ENCODE results near the gene DUSP19. TPM values are rescaled to one million over a fixed set of nuclear protein-coding genes. Genes with fewer than 3 reads are reported as not detected.

DUSP19 gene
- total RNA-seq, 1 experiment from 2014 or later, result 1.8 TPM

DNA sequence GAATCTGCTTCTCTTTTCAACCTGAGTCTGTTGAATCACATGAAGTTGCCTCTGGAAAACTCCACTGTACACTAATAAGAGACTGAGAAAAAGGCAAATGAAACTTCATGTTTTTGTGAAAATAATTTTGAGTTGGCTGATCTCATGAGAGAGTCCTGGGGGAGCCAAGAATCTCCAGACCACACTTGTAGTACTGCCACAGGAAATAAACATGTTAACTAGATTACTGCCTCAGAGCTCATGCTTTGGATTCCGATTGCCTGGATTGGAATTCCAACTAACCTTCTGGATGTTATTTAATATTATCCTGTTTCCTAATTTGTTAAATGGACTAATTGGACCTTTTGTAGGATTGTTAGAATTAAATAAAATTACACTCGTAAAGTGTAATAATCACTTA is 70.9 kb downstream of the DUSP19 start:
- H3K9me3 Mint-ChIP-seq, result peaks cover 13 to 18% of the 10 kb centered on the region in 2 experiments; a peak in 4 of 5 replicates
- Histone ChIP-seq H4K8ac (replicated peaks; ENCODE audit: insufficient read length, low read depth, low read length) (no peak overlapping the region), H3K9me3 (ENCODE audit: control insufficient read depth, low read depth, low read length) (no peaks in the 10 kb centered on the region), H3K9ac (ENCODE audit: extremely low read depth, insufficient read length, low read length) (no peak overlapping the region), H2BK20ac (ENCODE audit: low read depth, low read length, poor library complexity, severe bottlenecking) (no peak overlapping the region), H4K91ac (ENCODE audit: insufficient read length, low read depth, low read length) (no peak overlapping the region), H2BK5ac (ENCODE audit: insufficient read length, low read length) (no peak overlapping the region), H4K20me1 (ENCODE audit: control insufficient read depth, insufficient read depth, insufficient read length) (no peaks in the 10 kb centered on the region), H3K18ac (ENCODE audit: insufficient read length, low read depth, low read length) (no peak overlapping the region), H3K56ac (ENCODE audit: insufficient read length, low read depth, low read length) (no peak overlapping the region), H3K4ac (ENCODE audit: low read depth, low read length) (no peak overlapping the region), H3K23ac (ENCODE audit: insufficient read length, low read depth, low read length) (no peak overlapping the region), H2BK12ac (ENCODE audit: insufficient read length, low read depth, low read length) (no peak overlapping the region), H4K5ac (ENCODE audit: insufficient read length, low read depth, low read length) (no peak overlapping the region), H3K79me2 (ENCODE audit: insufficient read depth, low read length) (peaks cover 2% of the 10 kb centered on the region; the same call in 1 of the 2 replicates), H3T11ph (ENCODE audit: low read length) (no peak overlapping the region), H3K79me1 (ENCODE audit: insufficient read depth, low read depth, low read length, poor library complexity, severe bottlenecking) (peaks cover 5% of the 10 kb centered on the region), H2BK120ac (ENCODE audit: low read depth, low read length, poor library complexity, severe bottlenecking) (no peak overlapping the region), H3K4me2 (ENCODE audit: insufficient read depth, insufficient read length, low read length) (no peak overlapping the region), H2BK15ac (ENCODE audit: low read depth, low read length) (no peak overlapping the region), H3K4me1 (ENCODE audit: insufficient read depth, low read length) (peaks cover 2% of the 10 kb centered on the region), H3K27me3 (ENCODE audit: insufficient read depth, low read length) (no peaks in the 10 kb centered on the region), H2AK5ac (ENCODE audit: insufficient read length, low read length) (no peak overlapping the region), H3K14ac (ENCODE audit: insufficient read depth, low read length) (no peak overlapping the region), H2AFZ (ENCODE audit: low read length) (no peak overlapping the region), H3K27ac (ENCODE audit: insufficient read length, low read depth, low read length) (no peak overlapping the region), H3K23me2 (ENCODE audit: insufficient read length, low read depth, low read length, poor library complexity, severe bottlenecking) (no peaks in the 10 kb centered on the region)
- TF ChIP-seq, protein P1, sequence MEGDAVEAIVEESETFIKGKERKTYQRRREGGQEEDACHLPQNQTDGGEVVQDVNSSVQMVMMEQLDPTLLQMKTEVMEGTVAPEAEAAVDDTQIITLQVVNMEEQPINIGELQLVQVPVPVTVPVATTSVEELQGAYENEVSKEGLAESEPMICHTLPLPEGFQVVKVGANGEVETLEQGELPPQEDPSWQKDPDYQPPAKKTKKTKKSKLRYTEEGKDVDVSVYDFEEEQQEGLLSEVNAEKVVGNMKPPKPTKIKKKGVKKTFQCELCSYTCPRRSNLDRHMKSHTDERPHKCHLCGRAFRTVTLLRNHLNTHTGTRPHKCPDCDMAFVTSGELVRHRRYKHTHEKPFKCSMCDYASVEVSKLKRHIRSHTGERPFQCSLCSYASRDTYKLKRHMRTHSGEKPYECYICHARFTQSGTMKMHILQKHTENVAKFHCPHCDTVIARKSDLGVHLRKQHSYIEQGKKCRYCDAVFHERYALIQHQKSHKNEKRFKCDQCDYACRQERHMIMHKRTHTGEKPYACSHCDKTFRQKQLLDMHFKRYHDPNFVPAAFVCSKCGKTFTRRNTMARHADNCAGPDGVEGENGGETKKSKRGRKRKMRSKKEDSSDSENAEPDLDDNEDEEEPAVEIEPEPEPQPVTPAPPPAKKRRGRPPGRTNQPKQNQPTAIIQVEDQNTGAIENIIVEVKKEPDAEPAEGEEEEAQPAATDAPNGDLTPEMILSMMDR (conservative IDR thresholded peaks at IDR 0.05), result no peak
- H3K27me3 Mint-ChIP-seq (ENCODE audit: low read depth), result no peaks in the 10 kb centered on the region
- peaks cover 25 to 28% of the 10 kb centered on the region in 2 experiments for H3K4me1 Mint-ChIP-seq
- no peak overlapping the region for H3K4me3 Mint-ChIP-seq
- H3K27ac Mint-ChIP-seq, result peak overlapping the region; percentile 77 to 87 (median 82); a peak in 4 of 7 replicates
- DNase-seq, result no peak
- H3K36me3 Mint-ChIP-seq (ENCODE audit: insufficient read depth in 1 of 3, low read depth in 3 of 3), result peaks cover 64 to 71% (median 65%) of the 10 kb centered on the region in 3 experiments
- WGBS (ENCODE audit: extremely low coverage, insufficient read length, low lambda C conversion rate), result no CpG with 5 or more reads among the region's 2 CpGs

Other genes with a start within 250 kb of the DUSP19 start
- 1.1 and 1.3 TPM in 2 replicates for gene FRZB, start 212.1 kb upstream of the DUSP19 start, total RNA-seq (2021)
- 99.8 and 112 TPM in 2 replicates for gene NCKAP1, start 40.3 kb upstream of the DUSP19 start, total RNA-seq (2021)
- gene NUP35, start 45.7 kb downstream of the DUSP19 start, total RNA-seq (2021), result 53.6 and 53.7 TPM in 2 replicates